Left lung (tissue), 10 donors: ENCODE results near the gene SVBP. TPM values are rescaled to one million over a fixed set of nuclear protein-coding genes. Genes with fewer than 3 reads are reported as not detected.

Experiments used
- ATAC-seq: fragments of 200-7000 bp; cut with Tn5 transposase; one replicate; pipeline ENCODE4 v1.9.1; 2020; ENCODE audit warnings: moderate library complexity
- DNase-seq, 4 donors: peaks; one replicate each; pipeline ENCODE4 v3.0.0-alpha.2; 2013 to 2020
- H3K27ac ChIP-seq, 2 donors: fragments of 200-600 bp; sonication (generic) in 1 of 2; one replicate each; pipeline versions ENCODE4 v1.5.0 to v1.8.0; 2020 to 2021
- H3K27me3 ChIP-seq, 2 donors: fragments of 200-600 bp; sonication (generic) in 1 of 2; one replicate each; pipeline versions ENCODE4 v1.5.0 to v1.8.0; 2020 to 2021
- H3K36me3 ChIP-seq, 2 donors: fragments of 200-600 bp; sonication (generic) in 1 of 2; one replicate each; pipeline versions ENCODE4 v1.5.0 to v1.8.0; 2020 to 2021
- H3K4me1 ChIP-seq, 2 donors: fragments of 200-600 bp; one replicate each; pipeline ENCODE4 v1.8.0; 2021
- H3K4me3 ChIP-seq, 2 donors: fragments of 200-600 bp; sonication (generic) in 1 of 2; one replicate each; pipeline versions ENCODE4 v1.5.0 to v1.8.0; 2020 to 2021; ENCODE audit warnings: mild to moderate bottlenecking in 1 of 2
- H3K9me3 ChIP-seq, 2 donors: fragments of 200-600 bp; sonication (generic) in 1 of 2; one replicate each; pipeline versions ENCODE4 v1.5.0 to v1.8.0; 2020 to 2021
- intact Hi-C, 2 donors: fragments of 100-400 bp; cut with DNase I; formaldehyde crosslinking; loops; one replicate each; pipeline versions ENCODE4 v1.11.2 to v1.14.2; 2022
- polyA plus RNA-seq, 6 donors: library from polyadenylated mRNA; unstranded; fragments of 120-200 nt; gene quantifications; one replicate each; pipeline ENCODE4 v1.2.1, GENCODE V29; 2013; ENCODE audit not compliant: insufficient read length in 6 of 6
- total RNA-seq, 2 donors: library from RNA; stranded (reverse); fragmentation: NEBNext Ultra II Directional; extraction: Animal tissue kit (Norgen Biotek cat#: 25700); gene quantifications; one replicate each; pipeline ENCODE4 v1.2.1, GENCODE V29; 2021
- TF ChIP-seq, protein P1 (sequence below), 2 donors: fragments of 200-600 bp; sonication (generic) in 1 of 2; IDR thresholded peaks; one replicate each; pipeline versions ENCODE4 v1.5.0 to v1.8.0; 2021; ENCODE audit warnings: antibody characterized with exemption in 2 of 2
- donor health status: DM: no; HTN: yes; CAD: no.
- donor health status: DM: no; HTN: no; CAD: no.

SVBP gene
- total and polyA plus RNA-seq, 8 donors: 15.7 to 72.2 (median 67.7) TPM

DNA sequence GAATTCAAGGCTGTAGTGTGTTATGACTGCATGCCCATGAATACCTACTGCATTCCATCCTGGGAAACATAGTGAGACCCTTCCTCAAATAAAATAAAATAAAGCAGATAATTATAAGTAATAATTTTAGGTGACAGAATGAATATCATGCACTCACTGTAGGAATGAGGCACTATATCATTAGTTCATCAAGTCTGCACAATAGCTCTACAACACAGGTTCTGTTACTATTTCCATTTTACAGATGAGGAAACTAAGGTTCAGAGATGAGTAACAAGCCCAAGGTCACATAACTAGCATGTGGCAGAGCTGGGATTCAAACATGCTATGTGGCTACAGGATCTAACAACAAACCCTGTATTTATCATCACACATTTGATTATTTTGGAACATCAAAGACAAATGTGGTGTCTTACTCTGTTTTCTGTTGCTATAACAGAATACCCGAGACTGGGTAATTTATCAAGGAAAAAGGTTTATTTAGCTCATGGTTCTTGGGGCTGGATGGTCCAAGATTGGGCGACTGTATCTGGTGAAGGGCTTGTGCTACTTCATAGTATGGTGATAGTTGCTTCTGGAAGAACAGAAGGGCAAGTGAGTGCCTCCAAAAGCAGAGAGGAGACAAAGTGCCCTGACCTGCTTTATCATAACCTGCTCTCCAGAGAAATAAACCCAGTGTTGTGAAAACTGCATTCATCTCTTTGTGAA lies 24.4 kb upstream of the SVBP start:
- H3K36me3 ChIP-seq: peaks cover 0 to 21% of the 10 kb centered on the region in 2 donors
- H3K27me3 ChIP-seq: no peaks in the 10 kb centered on the region
- TF ChIP-seq, protein P1, sequence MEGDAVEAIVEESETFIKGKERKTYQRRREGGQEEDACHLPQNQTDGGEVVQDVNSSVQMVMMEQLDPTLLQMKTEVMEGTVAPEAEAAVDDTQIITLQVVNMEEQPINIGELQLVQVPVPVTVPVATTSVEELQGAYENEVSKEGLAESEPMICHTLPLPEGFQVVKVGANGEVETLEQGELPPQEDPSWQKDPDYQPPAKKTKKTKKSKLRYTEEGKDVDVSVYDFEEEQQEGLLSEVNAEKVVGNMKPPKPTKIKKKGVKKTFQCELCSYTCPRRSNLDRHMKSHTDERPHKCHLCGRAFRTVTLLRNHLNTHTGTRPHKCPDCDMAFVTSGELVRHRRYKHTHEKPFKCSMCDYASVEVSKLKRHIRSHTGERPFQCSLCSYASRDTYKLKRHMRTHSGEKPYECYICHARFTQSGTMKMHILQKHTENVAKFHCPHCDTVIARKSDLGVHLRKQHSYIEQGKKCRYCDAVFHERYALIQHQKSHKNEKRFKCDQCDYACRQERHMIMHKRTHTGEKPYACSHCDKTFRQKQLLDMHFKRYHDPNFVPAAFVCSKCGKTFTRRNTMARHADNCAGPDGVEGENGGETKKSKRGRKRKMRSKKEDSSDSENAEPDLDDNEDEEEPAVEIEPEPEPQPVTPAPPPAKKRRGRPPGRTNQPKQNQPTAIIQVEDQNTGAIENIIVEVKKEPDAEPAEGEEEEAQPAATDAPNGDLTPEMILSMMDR (IDR thresholded peaks at IDR 0.05): no peak
- H3K27ac ChIP-seq: no peak overlapping the region
- H3K4me1 ChIP-seq: peaks cover 0 to 33% of the 10 kb centered on the region in 2 donors
- no peaks in the 10 kb centered on the region for H3K9me3 ChIP-seq
- DNase-seq (no peak), ATAC-seq (no peak)
- intact Hi-C loops: no loop called here
- no peak overlapping the region for H3K4me3 ChIP-seq

DNA sequence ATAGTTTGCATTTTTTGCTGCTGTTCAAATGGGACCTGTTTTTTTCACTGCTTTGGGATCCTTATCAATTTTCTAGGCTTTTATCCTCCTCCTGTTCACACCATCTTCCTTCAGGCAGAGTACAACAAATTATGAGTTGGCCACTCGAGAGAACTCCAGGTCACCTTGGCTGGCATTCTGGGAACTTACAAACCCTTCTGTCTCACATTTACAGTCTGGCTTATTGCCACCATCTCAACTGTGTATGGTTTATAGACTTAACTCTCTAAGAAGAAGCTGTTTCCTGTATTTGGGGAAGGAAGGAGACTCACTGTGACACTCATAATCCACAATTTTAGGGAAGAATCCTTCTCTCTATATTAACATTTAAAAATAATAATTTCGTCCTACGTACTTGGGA lies 23.8 kb upstream of the SVBP start:
- intact Hi-C loops: no loop called here

GRCh38 chr1:42838482-42839190 lies 21.4 kb upstream of the SVBP start:
- intact Hi-C loops: no loop called here
- H3K4me3 ChIP-seq: no peak overlapping the region
- ATAC-seq: peak; percentile 68

More for the DNA sequence above, 23.8 kb upstream of the SVBP start:
- TF ChIP-seq, protein P1 (IDR thresholded peaks at IDR 0.05): no peak
- no peaks in the 10 kb centered on the region for H3K27me3 ChIP-seq
- ATAC-seq (no peak), DNase-seq (no peak)
- H3K36me3 ChIP-seq: peaks cover 0 to 21% of the 10 kb centered on the region in 2 donors
- H3K4me1 ChIP-seq: peaks cover 0 to 33% of the 10 kb centered on the region in 2 donors
- H3K27ac ChIP-seq: no peak overlapping the region
- no peak overlapping the region for H3K4me3 ChIP-seq
- no peaks in the 10 kb centered on the region for H3K9me3 ChIP-seq

DNA sequence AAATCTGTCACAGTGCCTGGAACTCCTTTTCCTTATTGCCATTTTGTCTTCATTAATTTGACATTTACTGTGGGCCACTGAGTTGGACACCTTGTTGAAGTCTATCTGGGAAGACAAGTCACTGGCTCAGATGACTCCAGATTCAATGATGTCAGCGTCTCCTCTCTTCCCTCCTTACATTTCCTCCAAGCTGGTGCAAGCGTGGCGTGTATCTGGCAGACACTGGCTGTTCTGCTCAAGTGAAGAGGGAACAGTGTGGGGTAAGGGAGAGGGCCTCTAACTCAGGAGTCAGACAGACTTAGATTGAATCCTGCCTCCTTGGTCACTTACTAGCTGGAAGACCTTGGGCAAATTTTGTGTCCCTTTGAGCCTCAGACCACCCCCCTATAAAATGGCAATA lies 20.5 kb upstream of the SVBP start:
- Histone ChIP-seq H3K27me3 (no peaks in the 10 kb centered on the region), H3K27ac (no peak overlapping the region), H3K36me3 (peaks cover 0 to 17% of the 10 kb centered on the region in 2 donors), H3K4me1 (peaks cover 0 to 13% of the 10 kb centered on the region in 2 donors), H3K4me3 (no peak overlapping the region), H3K9me3 (no peaks in the 10 kb centered on the region)
- DNase-seq (no peak), ATAC-seq (peak; percentile 49)
- intact Hi-C loops: no loop called here
- TF ChIP-seq, protein P1 (IDR thresholded peaks at IDR 0.05): no peak

More at GRCh38 chr1:42838482-42839190, 21.4 kb upstream of the SVBP start:
- DNase-seq: no peak
- no peaks in the 10 kb centered on the region for H3K9me3 ChIP-seq
- peak overlapping the region in 1 of 2 donors; percentile 46 for H3K27ac ChIP-seq
- peaks cover 0 to 25% of the 10 kb centered on the region in 2 donors for H3K36me3 ChIP-seq
- H3K4me1 ChIP-seq: peaks cover 0 to 13% of the 10 kb centered on the region in 2 donors
- no peaks in the 10 kb centered on the region for H3K27me3 ChIP-seq
- TF ChIP-seq, protein P1 (IDR thresholded peaks at IDR 0.05): no peak

GRCh38 chr1:42835422-42835821 lies 18.2 kb upstream of the SVBP start:
- TF ChIP-seq, protein P1 (IDR thresholded peaks at IDR 0.05): no peak
- intact Hi-C loops: no loop called here
- DNase-seq (no peak), ATAC-seq (no peak)
- peaks cover 0 to 18% of the 10 kb centered on the region in 2 donors for H3K36me3 ChIP-seq
- H3K27me3 ChIP-seq: no peaks in the 10 kb centered on the region
- no peak overlapping the region for H3K4me3 ChIP-seq
- no peak overlapping the region for H3K27ac ChIP-seq
- no peaks in the 10 kb centered on the region for H3K9me3 ChIP-seq
- peaks cover 0 to 13% of the 10 kb centered on the region in 2 donors for H3K4me1 ChIP-seq
